Measurements from ENCODE around the gene ZCCHC2.
A peak's percentile ranks its signal among the peaks of the same experiment; 100 is the strongest.

The ZCCHC2 gene

GRCh38 chr18:62512532-62512931, 10.3 kb upstream of the ZCCHC2 start:
- DNase-seq (ENCODE audit: low spot score): no peak

- no peak for DNase-seq (ENCODE audit: low spot score)
Measured at GRCh38 chr18:62512996-62513395, 9.8 kb upstream of the ZCCHC2 start.

DNA sequence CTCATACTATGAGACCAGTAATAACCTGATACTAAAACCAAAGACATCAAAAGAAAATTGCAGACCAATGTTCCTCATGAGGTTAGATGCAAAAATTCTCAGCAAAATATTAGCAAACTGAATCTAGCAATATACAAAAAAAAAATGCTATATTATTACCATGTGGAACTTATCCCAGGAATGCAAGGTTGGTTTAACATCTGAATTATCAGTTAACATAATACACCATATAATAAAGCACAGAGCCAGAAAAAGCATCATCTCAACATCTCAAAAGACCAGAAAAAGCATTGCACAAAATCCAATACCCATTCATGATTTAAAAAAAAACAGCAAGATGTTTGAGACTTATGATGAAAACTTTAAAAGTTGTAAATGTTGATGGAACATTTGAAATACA, 8.3 kb upstream of the ZCCHC2 start:
- DNase-seq (ENCODE audit: low spot score): no peak

DNA sequence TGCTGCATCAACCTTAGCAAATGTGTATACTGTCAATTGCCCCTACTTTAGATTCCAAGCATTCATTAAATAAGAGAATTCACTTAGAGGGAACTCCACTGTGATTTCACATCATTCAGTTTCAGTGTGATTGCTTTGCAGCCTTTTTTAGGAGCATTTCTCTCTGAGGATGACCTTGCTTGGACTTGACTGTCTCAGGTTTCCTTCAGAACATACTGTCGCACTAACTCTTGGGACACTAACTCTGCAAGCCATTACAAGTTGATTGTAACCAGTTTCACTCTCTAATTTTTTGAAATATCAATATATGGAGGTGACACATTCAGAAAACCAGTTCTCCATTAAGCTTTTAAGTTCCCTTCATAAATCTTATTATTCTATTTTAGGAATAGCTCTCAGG, 6.6 kb upstream of the ZCCHC2 start:
- DNase-seq (ENCODE audit: low spot score): no peak

- DNase-seq (ENCODE audit: low spot score): no peak
Measured at GRCh38 chr18:62518460-62519375, 4.1 kb upstream of the ZCCHC2 start.

DNA sequence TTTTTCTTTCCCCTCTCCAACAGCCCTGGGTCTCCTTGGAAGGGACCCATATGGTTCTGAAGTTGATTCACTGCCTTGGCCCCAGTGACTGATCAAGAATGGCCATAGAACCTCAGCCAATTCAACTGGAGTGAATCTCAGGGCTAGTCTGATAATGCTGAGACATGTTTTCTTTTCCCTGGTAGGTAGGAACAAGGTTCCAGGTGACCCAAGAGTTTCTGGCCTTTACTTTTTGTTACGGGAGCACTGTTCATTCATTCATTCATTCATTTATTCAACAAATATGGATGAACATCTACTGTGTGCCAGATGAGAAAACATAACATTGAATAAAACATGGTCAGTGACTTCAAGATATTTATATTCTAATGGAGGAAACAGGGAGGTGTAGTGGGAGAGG, 3.1 kb upstream of the ZCCHC2 start:
- DNase-seq (ENCODE audit: low spot score): no peak

- DNase-seq (ENCODE audit: low spot score): no peak
Measured at GRCh38 chr18:62521082-62521481, 1.7 kb upstream of the ZCCHC2 start.

DNA sequence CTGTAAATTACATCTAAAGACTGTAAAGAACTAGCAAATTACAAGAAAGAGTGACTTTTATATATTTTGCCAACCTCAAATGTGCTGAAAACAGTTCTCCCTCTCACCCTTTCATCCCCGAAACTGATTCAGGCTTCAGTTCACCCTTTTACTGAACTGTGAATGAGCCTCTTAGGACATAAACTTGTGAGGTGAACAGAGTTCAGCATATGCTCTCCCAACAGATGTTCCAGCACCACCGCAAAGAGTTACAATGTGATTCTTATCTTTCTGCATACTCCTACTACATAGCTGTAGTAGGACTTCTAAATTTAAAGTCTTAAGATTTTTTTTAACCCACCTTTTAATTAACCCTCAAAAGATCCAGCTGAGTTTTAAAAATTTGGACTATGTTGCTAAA, 1.2 kb upstream of the ZCCHC2 start:
- no peak for DNase-seq (ENCODE audit: low spot score)

DNA sequence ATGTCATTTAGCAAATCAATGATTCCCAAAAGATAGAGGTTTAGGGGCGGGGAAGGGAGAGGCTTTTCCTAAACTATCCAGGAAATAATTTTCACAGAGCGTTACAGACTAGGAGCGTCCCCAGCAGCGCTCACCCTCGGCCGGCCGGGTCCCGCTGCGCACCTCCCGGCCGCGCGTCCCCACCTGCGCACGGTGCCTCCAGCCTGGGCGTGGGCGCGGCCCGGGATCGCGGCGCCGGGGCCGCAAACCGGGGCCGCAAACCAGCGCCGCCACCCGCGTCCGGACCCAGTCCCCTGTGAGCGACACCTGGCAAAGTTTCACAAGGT, 684 bp upstream of the ZCCHC2 start:
- no peak for DNase-seq (ENCODE audit: low spot score)

- DNase-seq (ENCODE audit: low spot score): no peak
Measured at GRCh38 chr18:62523255-62523588, 397 bp downstream of the ZCCHC2 start.

GRCh38 chr18:62523631-62524439, 1.0 kb downstream of the ZCCHC2 start:
- DNase-seq (ENCODE audit: low spot score): peak; percentile 33

DNA sequence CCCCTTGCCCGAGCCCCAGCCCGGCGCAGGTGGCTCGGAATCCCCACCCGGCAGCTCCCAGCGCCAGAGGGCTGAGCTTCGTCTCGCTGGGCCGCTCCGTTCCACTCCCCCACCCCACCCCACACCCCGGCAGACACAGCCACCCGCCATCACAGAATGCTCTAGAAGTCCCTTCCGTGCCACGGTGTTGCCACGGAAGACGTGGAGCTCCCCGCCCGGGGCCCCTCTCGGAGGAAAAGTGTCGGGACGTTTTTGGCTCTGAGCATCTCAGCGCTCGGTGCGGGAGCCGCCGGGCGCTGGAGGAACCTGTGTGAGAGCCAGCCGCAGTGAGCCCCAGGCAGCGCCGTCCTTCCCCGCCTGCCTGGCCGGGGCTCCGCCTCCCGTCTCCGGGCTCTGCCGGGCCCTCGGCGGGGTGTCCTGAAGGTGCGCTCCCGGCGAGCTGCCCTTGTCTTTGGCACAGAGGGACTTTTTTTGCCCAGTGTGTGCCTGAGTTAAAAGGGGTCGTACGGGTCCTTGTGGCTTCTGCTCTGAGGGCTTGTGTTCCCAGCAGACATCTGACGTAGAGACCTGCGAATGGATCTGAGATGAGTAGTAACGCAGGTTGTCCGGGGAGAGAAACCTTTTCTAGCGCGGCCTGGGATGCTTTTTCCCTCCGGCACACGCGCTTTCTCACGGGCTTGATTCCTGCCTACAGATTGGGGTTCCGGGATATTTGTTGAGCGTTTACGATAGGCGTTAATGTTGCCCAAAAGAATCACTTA, 1.8 kb downstream of the ZCCHC2 start:
- DNase-seq (ENCODE audit: low spot score): peak; percentile 56

DNA sequence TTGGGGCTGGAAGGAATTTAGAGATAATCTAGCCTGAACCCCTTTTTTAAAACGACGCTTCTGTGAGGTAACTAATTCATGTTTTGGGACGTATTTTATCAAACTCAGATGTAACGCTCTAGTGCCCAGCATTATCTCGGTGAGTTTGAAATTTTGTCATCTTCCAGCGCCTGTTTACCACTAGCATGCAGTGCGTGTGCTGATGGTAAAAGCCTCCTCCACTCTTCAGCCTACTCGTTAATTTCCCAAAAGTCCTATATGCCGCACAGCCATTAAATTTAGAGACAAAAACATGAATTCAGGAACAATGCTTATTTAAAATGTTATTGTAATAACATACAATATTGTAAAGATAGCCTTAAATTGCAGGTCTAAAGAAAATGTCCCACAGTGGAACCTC, 2.8 kb downstream of the ZCCHC2 start:
- DNase-seq (ENCODE audit: low spot score): no peak

DNA sequence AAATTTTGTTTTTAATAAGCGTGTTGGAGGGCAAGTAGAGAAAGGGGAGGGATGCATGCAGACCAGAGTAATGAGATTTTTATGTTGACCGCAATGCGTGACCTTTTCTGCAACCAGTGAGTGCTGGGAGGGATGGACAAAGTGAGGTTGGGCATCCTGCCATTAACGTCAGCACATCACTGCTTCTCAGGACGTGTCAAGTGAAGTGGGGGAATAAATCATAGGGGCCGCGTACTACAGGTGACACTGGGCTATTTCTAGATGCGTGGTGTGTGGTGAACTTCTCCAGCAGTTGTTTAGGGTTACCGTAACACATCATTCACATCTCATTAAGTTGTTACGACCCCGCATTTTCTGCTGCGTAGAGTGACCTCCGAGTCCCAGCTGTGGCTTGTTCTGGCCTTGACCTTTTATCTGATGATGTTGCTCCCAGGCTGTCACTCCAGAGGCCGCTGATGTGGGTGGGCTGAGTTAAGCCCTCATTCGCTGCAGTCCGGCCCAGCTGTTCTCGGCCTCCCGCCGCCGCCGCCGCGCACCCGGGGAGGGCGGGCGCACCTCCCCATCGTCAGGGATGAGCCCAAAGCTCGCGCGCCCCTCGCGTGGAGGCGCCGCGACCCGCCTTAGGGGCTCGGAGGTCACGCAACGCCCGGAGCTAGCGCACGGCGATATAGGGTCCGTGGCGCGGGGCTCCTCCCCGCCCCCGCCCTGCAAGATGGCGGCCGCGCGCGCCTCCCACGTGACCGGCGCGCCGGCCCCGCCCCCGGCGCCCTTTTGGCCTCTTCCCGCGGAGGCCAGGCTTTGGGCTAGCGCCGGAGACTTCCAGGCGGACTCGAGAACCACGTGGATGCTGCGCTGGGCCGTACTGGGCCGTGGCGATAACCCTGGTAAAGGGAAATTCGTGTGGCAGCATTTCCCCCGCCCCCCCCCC, 3.5 kb downstream of the ZCCHC2 start:
- DNase-seq (ENCODE audit: low spot score): peak; percentile 64

GRCh38 chr18:62529597-62529996, 6.8 kb downstream of the ZCCHC2 start:
- no peak for DNase-seq (ENCODE audit: low spot score)

GRCh38 chr18:62531078-62531477, 8.3 kb downstream of the ZCCHC2 start:
- no peak for DNase-seq (ENCODE audit: low spot score)

DNA sequence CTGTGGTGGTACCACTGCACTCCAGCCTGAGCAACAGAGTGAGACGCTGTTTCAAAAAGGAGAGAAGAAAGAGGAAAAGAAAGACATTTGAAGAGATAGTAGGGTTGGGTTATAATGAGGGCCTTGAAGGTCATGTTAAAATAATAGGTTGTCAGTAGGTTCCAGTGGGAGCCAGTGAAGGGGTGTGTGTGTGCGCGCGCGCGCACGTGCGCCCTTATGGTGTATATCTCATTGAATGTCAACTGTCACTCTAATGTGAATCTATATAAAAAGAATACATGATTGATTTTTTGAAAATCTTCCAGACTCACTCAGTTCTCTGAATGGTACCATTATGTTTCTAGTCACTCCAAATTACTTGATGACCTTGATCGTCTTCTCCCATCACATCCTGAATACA, 9.1 kb downstream of the ZCCHC2 start:
- no peak for DNase-seq (ENCODE audit: low spot score)

DNA sequence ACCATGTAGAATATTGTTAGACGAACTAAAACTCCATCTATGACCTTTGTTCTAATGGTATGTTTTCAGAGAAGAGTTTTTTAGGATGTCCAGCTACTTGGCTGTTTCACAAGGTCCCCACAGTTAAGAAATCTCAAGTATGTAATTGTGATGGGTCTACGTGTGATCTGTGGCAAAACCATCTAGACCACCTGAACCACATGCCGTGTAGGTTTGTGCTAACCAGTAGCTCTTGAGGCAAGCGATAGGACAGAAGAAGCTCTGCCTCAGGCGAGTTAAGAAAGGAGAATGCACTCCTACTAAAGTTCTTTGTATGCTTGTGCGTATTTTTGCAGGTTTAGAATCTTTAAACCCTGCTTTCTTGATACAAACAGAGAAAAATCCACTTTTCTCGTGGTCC, 13.2 kb downstream of the ZCCHC2 start:
- no peak for DNase-seq (ENCODE audit: low spot score)

GRCh38 chr18:62537042-62537894, 14.4 kb downstream of the ZCCHC2 start:
- DNase-seq (ENCODE audit: low spot score): no peak

DNA sequence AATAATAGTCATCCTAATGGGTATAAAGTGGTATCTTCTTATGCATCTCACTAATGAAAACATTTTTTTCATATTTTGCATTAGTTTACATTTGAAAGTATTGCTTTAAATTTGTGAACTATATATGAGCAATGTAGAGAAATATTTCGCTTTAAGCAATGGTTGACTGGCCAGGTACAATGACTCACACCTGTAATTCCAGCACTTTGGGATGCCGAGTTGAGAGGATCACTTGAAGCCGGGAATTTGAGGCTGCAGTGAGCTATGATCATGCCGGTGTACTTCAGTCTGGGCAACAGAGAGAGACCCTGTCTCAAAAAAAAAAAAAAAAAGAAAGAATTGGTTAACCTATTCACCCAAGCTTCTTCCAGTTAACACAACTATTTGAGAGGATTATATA, 15.1 kb downstream of the ZCCHC2 start:
- DNase-seq (ENCODE audit: low spot score): no peak

GRCh38 chr18:62538881-62539280, 16.1 kb downstream of the ZCCHC2 start:
- no peak for DNase-seq (ENCODE audit: low spot score)

Data from CD4-positive, alpha-beta T cell treated with Interleukin-15 for 4 hours (primary cell).